ENCODE measurements around the gene CELSR1. TPM values are rescaled to one million over a fixed set of nuclear protein-coding genes. Genes with fewer than 3 reads are reported as not detected.

The CELSR1 gene
- total and polyA plus RNA-seq, 2 of the 13 experiments (the other 11 are each of a cell fraction or from before 2014, with no cell fraction given): 0.78 to 1.8 TPM

DNA sequence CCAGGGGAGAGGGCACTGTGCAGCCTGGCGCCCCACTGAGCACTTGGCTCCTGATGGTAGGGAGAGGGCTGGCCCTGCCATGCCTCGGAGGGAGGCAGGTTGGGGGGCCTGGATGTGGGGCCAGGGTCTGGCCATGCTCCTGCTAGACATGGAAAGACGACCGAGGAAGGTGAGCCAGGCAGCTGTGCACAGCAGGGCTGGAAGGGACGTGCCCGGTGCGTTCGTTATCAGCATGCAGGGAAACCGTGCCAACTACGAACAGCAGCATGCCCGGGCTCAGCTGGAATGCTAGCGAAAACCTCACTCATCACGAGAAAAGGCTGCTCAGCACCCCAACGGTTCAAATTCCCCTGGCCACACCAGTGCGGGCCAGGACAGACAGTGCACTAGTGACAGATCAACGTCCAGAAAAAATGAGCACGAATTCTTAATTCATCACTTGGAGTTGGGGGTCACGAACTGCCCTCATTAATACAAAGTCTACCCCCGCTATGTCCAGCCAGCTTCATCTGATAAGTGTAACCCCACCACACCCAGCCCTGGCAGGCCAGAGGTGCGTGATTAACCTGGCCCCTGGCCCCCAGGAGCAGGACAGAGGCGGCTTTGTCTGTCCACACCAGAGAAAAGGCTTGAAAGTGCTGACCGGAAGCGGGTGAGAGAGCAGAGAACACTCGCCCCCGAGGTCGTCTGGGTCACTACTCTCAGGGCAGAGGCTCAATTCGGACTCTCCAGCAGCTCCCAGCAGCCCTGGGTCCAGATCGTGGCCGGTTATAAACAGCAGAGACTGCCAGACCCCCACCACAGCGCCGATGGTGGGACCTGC lies 84.2 kb downstream of the CELSR1 start (continued):
- TF ChIP-seq, protein P1, sequence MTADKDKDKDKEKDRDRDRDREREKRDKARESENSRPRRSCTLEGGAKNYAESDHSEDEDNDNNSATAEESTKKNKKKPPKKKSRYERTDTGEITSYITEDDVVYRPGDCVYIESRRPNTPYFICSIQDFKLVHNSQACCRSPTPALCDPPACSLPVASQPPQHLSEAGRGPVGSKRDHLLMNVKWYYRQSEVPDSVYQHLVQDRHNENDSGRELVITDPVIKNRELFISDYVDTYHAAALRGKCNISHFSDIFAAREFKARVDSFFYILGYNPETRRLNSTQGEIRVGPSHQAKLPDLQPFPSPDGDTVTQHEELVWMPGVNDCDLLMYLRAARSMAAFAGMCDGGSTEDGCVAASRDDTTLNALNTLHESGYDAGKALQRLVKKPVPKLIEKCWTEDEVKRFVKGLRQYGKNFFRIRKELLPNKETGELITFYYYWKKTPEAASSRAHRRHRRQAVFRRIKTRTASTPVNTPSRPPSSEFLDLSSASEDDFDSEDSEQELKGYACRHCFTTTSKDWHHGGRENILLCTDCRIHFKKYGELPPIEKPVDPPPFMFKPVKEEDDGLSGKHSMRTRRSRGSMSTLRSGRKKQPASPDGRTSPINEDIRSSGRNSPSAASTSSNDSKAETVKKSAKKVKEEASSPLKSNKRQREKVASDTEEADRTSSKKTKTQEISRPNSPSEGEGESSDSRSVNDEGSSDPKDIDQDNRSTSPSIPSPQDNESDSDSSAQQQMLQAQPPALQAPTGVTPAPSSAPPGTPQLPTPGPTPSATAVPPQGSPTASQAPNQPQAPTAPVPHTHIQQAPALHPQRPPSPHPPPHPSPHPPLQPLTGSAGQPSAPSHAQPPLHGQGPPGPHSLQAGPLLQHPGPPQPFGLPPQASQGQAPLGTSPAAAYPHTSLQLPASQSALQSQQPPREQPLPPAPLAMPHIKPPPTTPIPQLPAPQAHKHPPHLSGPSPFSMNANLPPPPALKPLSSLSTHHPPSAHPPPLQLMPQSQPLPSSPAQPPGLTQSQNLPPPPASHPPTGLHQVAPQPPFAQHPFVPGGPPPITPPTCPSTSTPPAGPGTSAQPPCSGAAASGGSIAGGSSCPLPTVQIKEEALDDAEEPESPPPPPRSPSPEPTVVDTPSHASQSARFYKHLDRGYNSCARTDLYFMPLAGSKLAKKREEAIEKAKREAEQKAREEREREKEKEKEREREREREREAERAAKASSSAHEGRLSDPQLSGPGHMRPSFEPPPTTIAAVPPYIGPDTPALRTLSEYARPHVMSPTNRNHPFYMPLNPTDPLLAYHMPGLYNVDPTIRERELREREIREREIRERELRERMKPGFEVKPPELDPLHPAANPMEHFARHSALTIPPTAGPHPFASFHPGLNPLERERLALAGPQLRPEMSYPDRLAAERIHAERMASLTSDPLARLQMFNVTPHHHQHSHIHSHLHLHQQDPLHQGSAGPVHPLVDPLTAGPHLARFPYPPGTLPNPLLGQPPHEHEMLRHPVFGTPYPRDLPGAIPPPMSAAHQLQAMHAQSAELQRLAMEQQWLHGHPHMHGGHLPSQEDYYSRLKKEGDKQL (CRISPR knock-in tag; IDR thresholded peaks at IDR 0.05; ENCODE audit: low read depth): peak; percentile 68; the same call in 1 of the 2 replicates
- TF ChIP-seq, protein P2, sequence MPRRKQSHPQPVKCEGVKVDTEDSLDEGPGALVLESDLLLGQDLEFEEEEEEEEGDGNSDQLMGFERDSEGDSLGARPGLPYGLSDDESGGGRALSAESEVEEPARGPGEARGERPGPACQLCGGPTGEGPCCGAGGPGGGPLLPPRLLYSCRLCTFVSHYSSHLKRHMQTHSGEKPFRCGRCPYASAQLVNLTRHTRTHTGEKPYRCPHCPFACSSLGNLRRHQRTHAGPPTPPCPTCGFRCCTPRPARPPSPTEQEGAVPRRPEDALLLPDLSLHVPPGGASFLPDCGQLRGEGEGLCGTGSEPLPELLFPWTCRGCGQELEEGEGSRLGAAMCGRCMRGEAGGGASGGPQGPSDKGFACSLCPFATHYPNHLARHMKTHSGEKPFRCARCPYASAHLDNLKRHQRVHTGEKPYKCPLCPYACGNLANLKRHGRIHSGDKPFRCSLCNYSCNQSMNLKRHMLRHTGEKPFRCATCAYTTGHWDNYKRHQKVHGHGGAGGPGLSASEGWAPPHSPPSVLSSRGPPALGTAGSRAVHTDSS (CRISPR knock-in tag; conservative IDR thresholded peaks at IDR 0.05): no peak
- TF ChIP-seq, protein P3, sequence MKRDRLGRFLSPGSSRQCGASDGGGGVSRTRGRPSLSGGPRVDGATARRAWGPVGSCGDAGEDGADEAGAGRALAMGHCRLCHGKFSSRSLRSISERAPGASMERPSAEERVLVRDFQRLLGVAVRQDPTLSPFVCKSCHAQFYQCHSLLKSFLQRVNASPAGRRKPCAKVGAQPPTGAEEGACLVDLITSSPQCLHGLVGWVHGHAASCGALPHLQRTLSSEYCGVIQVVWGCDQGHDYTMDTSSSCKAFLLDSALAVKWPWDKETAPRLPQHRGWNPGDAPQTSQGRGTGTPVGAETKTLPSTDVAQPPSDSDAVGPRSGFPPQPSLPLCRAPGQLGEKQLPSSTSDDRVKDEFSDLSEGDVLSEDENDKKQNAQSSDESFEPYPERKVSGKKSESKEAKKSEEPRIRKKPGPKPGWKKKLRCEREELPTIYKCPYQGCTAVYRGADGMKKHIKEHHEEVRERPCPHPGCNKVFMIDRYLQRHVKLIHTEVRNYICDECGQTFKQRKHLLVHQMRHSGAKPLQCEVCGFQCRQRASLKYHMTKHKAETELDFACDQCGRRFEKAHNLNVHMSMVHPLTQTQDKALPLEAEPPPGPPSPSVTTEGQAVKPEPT (CRISPR knock-in tag; IDR thresholded peaks at IDR 0.05; ENCODE audit: low read depth): no peak
- TF ChIP-seq, protein P4, sequence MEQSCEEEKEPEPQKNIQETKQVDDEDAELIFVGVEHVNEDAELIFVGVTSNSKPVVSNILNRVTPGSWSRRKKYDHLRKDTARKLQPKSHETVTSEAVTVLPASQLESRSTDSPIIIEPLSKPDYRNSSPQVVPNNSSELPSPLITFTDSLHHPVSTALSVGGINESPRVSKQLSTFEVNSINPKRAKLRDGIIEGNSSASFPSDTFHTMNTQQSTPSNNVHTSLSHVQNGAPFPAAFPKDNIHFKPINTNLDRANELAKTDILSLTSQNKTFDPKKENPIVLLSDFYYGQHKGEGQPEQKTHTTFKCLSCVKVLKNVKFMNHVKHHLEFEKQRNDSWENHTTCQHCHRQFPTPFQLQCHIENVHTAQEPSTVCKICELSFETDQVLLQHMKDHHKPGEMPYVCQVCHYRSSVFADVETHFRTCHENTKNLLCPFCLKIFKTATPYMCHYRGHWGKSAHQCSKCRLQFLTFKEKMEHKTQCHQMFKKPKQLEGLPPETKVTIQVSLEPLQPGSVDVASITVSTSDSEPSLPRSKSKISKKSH (CRISPR knock-in tag; IDR thresholded peaks at IDR 0.05; ENCODE audit: borderline replicate concordance): no peak
- TF ChIP-seq HMG20B (CRISPR knock-in tag; conservative IDR thresholded peaks at IDR 0.05) (no peak), U2AF1 (optimal IDR thresholded peaks at IDR 0.05; ENCODE audit: low read depth, low read length) (no peak), SMARCC2 (IDR thresholded peaks at IDR 0.05) (no peak), TSC22D2 (CRISPR knock-in tag; IDR thresholded peaks at IDR 0.05; ENCODE audit: borderline replicate concordance) (0 out of 2 replicates have a peak, but pooled peaks have one; percentile 22), ZIK1 (CRISPR knock-in tag; IDR thresholded peaks at IDR 0.05; ENCODE audit: borderline replicate concordance, low read depth) (no peak), NKX3-1 (CRISPR knock-in tag; IDR thresholded peaks at IDR 0.05) (no peak), IKZF4 (CRISPR knock-in tag; IDR thresholded peaks at IDR 0.05; ENCODE audit: borderline replicate concordance, low read depth, not compliant biosample characterization) (no peak), ZNF205 (CRISPR knock-in tag; IDR thresholded peaks at IDR 0.05) (peak; percentile 69), MXD4 (CRISPR knock-in tag; IDR thresholded peaks at IDR 0.05) (0 out of 2 replicates have a peak, but pooled peaks have one; percentile 40), SRSF1 (optimal IDR thresholded peaks at IDR 0.05; ENCODE audit: low read depth, low read length) (peak; percentile 52), NONO (IDR thresholded peaks at IDR 0.05) (no peak), NONO (CRISPR knock-in tag; conservative IDR thresholded peaks at IDR 0.05) (peak; percentile 93)
- TF ChIP-seq, protein P5, sequence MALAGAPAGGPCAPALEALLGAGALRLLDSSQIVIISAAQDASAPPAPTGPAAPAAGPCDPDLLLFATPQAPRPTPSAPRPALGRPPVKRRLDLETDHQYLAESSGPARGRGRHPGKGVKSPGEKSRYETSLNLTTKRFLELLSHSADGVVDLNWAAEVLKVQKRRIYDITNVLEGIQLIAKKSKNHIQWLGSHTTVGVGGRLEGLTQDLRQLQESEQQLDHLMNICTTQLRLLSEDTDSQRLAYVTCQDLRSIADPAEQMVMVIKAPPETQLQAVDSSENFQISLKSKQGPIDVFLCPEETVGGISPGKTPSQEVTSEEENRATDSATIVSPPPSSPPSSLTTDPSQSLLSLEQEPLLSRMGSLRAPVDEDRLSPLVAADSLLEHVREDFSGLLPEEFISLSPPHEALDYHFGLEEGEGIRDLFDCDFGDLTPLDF (CRISPR knock-in tag; IDR thresholded peaks at IDR 0.05): no peak
